Measurements from ENCODE around the gene SHPK. TPM values are rescaled to one million over a fixed set of nuclear protein-coding genes. Genes with fewer than 3 reads are reported as not detected.

The SHPK gene
- total and polyA plus RNA-seq, 9 of the 15 experiments (the other 6 are each of a cell fraction or from before 2014, with no cell fraction given) = 2.5 to 16.3 (median 11.8) TPM

- POLR2A ChIA-PET = interaction anchor here (0.6 to 1.0 kb wide), 5 partner anchors 10 to 737 kb away, joined by 3 to 7 read pairs (median 4); no protein-coding TSS in a partner anchor
- no TSS peak for BruUV-seq (replicated peaks)
- no peak; the same call in 2 of the 3 replicates for ATAC-seq
Measured at GRCh38 chr17:3636908-3637373, 891 bp upstream of the SHPK start.

More at GRCh38 chr17:3636908-3637373, 891 bp upstream of the SHPK start:
- intact Hi-C loops (cut with micrococcal nuclease) (loop anchor here (5.0 kb wide), 1 partner anchor 35 kb away; no protein-coding TSS in a partner anchor), in situ Hi-C loops (cut with MboI) (no loop called here)
- 2% methylated on average over 25 of the region's 31 CpGs for WGBS (ENCODE audit: insufficient coverage, low coverage, missing lambda C conversion rate)
- peak overlapping the region; percentile 98 for H2AFZ ChIP-seq (ENCODE audit: low read depth, low read length)
- CTCF ChIA-PET (ENCODE audit: low intra/inter-chr PET ratio) = no interaction called here
- no peaks in the 10 kb centered on the region for H3K9me3 ChIP-seq (replicated peaks; ENCODE audit: control insufficient read depth, insufficient read depth, low read depth, low read length)
- no peaks in the 10 kb centered on the region for H4K20me1 ChIP-seq (replicated peaks; ENCODE audit: control insufficient read depth, insufficient read depth, low read length)
- H3K4me3 ChIP-seq = peak overlapping the region; percentile 63
- peaks cover 21 to 31% of the 10 kb centered on the region in 2 experiments for H3K4me1 ChIP-seq (replicated peaks in 1 of 2; ENCODE audit: control insufficient read depth in 2 of 2, insufficient read depth in 2 of 2, low read length in 2 of 2)
- peak overlapping the region; percentile 72 to 94 for H3K9ac ChIP-seq (ENCODE audit: insufficient read depth in 1 of 2, low read depth in 2 of 2, low read length in 2 of 2)
- H3K9me1 ChIP-seq (ENCODE audit: control insufficient read depth, insufficient read depth, low read length) = no peaks in the 10 kb centered on the region
- peaks cover 11% of the 10 kb centered on the region; the same call in 2 of the 3 replicates for H3K36me3 ChIP-seq (ENCODE audit: control insufficient read depth, insufficient read depth, low read length)
- no peaks in the 10 kb centered on the region for H3K27me3 ChIP-seq (ENCODE audit: control insufficient read depth in 2 of 2, insufficient read depth in 2 of 2, low read length in 2 of 2)
- H3K79me2 ChIP-seq (ENCODE audit: control insufficient read depth, insufficient read depth, low read length) = peaks cover 20% of the 10 kb centered on the region
- no peak for DNase-seq (ENCODE audit: extremely low read depth in 1 of 4, low spot score in 3 of 4)
- H3K4me2 ChIP-seq (ENCODE audit: insufficient read depth, low read length) = peak overlapping the region; percentile 75
- no peak for FAIRE-seq
- H3K27ac ChIP-seq (ENCODE audit: extremely low read depth, low read depth, low read length) = no peak overlapping the region
- peak; percentile 37 for TF ChIP-seq SAP30 (IDR thresholded peaks at IDR 0.05; ENCODE audit: borderline replicate concordance, insufficient read depth, low read depth, low read length, poor library complexity, severe bottlenecking)
- peak; percentile 13; the same call in 1 of the 2 replicates for TF ChIP-seq L3MBTL2 (IDR thresholded peaks at IDR 0.05)
- peak; percentile 30 for TF ChIP-seq KDM5B (IDR thresholded peaks at IDR 0.05; ENCODE audit: insufficient replicate concordance, low read depth, low read length)
- TF ChIP-seq, protein P1, sequence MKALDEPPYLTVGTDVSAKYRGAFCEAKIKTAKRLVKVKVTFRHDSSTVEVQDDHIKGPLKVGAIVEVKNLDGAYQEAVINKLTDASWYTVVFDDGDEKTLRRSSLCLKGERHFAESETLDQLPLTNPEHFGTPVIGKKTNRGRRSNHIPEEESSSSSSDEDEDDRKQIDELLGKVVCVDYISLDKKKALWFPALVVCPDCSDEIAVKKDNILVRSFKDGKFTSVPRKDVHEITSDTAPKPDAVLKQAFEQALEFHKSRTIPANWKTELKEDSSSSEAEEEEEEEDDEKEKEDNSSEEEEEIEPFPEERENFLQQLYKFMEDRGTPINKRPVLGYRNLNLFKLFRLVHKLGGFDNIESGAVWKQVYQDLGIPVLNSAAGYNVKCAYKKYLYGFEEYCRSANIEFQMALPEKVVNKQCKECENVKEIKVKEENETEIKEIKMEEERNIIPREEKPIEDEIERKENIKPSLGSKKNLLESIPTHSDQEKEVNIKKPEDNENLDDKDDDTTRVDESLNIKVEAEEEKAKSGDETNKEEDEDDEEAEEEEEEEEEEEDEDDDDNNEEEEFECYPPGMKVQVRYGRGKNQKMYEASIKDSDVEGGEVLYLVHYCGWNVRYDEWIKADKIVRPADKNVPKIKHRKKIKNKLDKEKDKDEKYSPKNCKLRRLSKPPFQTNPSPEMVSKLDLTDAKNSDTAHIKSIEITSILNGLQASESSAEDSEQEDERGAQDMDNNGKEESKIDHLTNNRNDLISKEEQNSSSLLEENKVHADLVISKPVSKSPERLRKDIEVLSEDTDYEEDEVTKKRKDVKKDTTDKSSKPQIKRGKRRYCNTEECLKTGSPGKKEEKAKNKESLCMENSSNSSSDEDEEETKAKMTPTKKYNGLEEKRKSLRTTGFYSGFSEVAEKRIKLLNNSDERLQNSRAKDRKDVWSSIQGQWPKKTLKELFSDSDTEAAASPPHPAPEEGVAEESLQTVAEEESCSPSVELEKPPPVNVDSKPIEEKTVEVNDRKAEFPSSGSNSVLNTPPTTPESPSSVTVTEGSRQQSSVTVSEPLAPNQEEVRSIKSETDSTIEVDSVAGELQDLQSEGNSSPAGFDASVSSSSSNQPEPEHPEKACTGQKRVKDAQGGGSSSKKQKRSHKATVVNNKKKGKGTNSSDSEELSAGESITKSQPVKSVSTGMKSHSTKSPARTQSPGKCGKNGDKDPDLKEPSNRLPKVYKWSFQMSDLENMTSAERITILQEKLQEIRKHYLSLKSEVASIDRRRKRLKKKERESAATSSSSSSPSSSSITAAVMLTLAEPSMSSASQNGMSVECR (CRISPR knock-in tag; IDR thresholded peaks at IDR 0.05) = peak; percentile 70
- no peak for TF ChIP-seq NR2C2 (CRISPR knock-in tag; IDR thresholded peaks at IDR 0.05)
- peak; percentile 29; the same call in 1 of the 2 replicates for TF ChIP-seq NR2C2 (tag; IDR thresholded peaks at IDR 0.05)
- TF ChIP-seq CREB5 (CRISPR knock-in tag; IDR thresholded peaks at IDR 0.05) = no peak
- no peak for TF ChIP-seq POLR3G (IDR thresholded peaks at IDR 0.05; ENCODE audit: extremely low read depth, insufficient read length, insufficient replicate concordance)

All from K562 (cell line).